NCI-H1105 (cell line): ENCODE results near the gene PHF14.

Experiments used
- DNase-seq: peaks from one replicate; lab custom pipeline; 2025; lab: John Stamatoyannopoulos, UW

The PHF14 gene

GRCh38 chr7:11175371-11175770 lies 201.7 kb downstream of the PHF14 start:
- no peak for DNase-seq

GRCh38 chr7:11175887-11176286 lies 202.2 kb downstream of the PHF14 start:
- DNase-seq, result no peak

GRCh38 chr7:11176985-11177555 lies 203.4 kb downstream of the PHF14 start:
- no peak for DNase-seq

- DNase-seq, result no peak
Observed at GRCh38 chr7:11177793-11178192, 204.1 kb downstream of the PHF14 start.

GRCh38 chr7:11181590-11181989 lies 207.9 kb downstream of the PHF14 start:
- no peak for DNase-seq

- no peak for DNase-seq
Observed at GRCh38 chr7:11182736-11183135, 209.1 kb downstream of the PHF14 start.

- DNase-seq, result no peak
Observed at GRCh38 chr7:11185179-11185815, 211.6 kb downstream of the PHF14 start.

GRCh38 chr7:11188529-11189310 lies 215.0 kb downstream of the PHF14 start:
- DNase-seq, result no peak

- DNase-seq, result no peak
Observed at GRCh38 chr7:11191081-11191480, 217.4 kb downstream of the PHF14 start.

GRCh38 chr7:11191574-11192220 lies 218.0 kb downstream of the PHF14 start:
- DNase-seq, result no peak

- no peak for DNase-seq
Observed at GRCh38 chr7:11192506-11192905, 218.8 kb downstream of the PHF14 start.

GRCh38 chr7:11193131-11193867 lies 219.6 kb downstream of the PHF14 start:
- peak; percentile 77 for DNase-seq

GRCh38 chr7:11193888-11194287 lies 220.2 kb downstream of the PHF14 start:
- DNase-seq, result no peak

- no peak for DNase-seq
Observed at GRCh38 chr7:11194492-11194891, 220.8 kb downstream of the PHF14 start.

GRCh38 chr7:11195502-11195901 lies 221.8 kb downstream of the PHF14 start:
- DNase-seq, result no peak

GRCh38 chr7:11196143-11196542 lies 222.5 kb downstream of the PHF14 start:
- no peak for DNase-seq

GRCh38 chr7:11203224-11203623 lies 229.6 kb downstream of the PHF14 start:
- DNase-seq, result no peak

- DNase-seq, result no peak
Observed at GRCh38 chr7:11203683-11204082, 230.0 kb downstream of the PHF14 start.

GRCh38 chr7:11206177-11206899 lies 232.7 kb downstream of the PHF14 start:
- no peak for DNase-seq

- DNase-seq, result no peak
Observed at GRCh38 chr7:11207565-11207964, 233.9 kb downstream of the PHF14 start.

- DNase-seq, result no peak
Observed at GRCh38 chr7:11208883-11209465, 235.3 kb downstream of the PHF14 start.
